ENCODE results near the gene VEGFA.

VEGFA gene

DNA sequence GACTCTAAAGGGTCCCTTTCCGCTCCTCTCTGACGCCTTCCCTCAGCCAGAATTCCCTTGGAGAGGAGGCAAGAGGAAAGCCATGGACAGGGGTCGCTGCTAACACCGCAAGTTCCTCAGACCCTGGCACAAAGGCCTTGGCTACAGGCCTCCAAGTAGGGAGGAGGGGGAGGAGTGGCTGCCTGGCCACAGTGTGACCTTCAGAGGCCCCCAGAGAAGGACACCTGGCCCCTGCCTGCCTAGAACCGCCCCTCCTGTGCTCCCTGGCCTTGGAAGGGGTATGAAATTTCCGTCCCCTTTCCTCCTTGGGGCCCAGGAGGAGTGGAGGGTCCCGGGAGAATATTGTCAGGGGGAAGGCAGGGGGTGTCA lies 2.7 kb downstream of the VEGFA start:
- DNase-seq (ENCODE audit: low read depth): no peak

DNA sequence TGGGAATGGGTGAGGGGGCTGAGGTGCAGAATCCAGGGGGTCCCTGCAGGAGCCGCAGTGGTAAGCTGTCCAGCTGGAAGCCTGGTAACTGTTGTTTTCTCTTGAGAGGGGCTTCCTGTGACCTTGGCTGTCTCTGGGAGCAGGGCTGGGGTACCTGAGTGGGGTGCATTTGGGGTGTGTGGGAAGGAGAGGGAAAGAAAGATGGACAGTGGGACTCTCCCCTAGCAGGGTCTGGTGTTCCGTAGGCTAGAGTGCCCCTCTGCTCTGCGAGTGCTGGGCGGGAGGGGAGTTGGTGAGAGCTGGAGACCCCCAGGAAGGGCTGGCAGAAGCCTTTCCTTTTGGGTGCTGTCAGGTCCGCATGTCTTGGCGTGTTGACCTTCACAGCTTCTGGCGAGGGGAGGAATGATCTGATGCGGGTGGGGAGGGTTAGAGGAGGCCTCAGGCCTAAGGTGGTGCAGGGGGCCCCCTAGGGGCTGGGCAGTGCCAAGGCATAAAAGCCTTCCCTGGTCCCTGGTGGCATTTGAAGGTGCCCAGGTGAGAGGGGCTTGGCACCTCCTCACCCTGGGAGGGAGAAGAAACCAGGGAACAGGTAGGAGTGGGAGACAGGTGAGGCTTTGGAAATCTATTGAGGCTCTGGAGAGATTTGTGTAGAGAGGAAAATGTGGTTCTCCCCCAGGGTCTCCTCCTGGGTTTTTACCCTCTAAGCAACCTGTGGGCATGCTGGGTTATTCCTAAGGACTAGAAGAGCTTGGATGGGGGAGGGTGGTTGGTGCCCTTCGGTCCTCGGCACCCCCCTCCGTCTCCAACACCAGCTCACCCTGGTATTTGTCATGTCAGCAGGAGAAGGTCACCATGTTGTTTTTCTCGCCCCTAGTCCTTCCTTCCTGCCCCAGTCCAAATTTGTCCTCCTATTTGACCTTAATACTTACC lies 3.3 kb downstream of the VEGFA start:
- DNase-seq (ENCODE audit: low read depth): no peak

DNA sequence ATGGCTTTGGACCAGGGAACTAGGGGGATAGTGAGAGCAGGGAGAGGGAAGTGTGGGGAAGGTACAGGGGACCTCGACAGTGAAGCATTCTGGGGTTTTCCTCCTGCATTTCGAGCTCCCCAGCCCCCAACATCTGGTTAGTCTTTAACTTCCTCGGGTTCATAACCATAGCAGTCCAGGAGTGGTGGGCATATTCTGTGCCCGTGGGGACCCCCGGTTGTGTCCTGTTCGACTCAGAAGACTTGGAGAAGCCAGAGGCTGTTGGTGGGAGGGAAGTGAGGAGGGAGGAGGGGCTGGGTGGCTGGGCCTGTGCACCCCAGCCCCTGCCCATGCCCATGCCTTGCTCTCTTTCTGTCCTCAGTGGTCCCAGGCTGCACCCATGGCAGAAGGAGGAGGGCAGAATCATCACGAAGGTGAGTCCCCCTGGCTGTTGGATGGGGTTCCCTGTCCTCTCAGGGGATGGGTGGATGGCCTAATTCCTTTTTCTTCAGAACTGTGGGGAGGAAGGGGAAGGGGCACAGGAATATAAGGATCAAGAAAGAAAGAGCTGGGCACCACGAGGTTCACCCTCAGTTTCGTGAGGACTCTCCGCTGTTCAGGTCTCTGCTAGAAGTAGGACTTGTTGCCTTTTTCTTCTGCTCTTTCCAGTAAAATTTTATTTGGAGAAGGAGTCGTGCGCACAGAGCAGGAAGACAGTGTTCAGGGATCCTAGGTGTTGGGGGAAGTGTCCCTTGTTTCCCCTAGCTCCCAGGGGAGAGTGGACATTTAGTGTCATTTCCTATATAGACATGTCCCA lies 4.2 kb downstream of the VEGFA start:
- DNase-seq (ENCODE audit: low read depth): no peak

DNA sequence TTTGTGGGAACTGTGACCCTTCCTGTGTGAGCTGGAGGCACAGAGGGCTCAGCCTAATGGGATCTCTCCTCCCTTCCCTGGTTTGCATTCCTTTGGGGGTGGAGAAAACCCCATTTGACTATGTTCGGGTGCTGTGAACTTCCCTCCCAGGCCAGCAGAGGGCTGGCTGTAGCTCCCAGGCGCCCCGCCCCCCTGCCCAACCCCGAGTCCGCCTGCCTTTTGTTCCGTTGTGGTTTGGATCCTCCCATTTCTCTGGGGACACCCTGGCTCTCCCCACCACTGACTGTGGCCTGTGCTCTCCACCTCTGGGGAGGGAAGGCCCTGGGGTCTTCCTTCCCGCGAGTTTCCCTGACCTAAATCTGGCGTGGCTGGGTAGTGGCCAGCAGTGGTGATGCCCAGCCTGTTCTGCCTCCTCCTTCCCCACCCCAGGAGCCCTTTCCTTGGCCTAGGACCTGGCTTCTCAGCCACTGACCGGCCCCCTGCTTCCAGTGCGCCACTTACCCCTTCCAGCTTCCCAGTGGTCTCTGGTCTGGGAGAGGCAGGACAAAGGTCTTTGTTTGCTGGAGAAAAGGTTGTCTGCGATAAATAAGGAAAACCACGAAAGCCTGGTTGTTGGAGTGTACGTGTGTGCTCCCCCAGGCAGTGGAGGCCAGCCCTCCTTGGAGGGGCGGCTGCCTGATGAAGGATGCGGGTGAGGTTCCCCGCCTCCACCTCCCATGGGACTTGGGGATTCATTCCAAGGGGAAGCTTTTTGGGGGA lies 4.9 kb downstream of the VEGFA start:
- peak; percentile 34 for DNase-seq (ENCODE audit: low read depth)

DNA sequence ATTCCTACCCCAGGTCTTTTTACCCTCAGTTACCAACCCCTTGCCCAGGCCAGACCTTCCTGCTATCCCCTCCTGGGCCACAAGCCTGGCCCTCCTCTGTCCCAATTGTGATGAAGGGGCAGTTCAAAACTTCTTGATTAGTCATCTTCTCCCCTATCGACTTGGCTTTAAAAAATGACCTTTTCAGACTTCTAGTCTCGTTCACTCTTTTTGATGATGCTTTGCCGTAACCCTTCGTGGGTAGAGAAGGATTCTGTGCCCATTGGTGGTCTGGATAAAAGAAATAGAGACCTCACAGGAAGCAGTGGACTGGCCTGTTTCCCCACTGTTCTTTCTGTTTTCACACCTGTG lies 5.5 kb downstream of the VEGFA start:
- DNase-seq (ENCODE audit: low read depth): no peak

DNA sequence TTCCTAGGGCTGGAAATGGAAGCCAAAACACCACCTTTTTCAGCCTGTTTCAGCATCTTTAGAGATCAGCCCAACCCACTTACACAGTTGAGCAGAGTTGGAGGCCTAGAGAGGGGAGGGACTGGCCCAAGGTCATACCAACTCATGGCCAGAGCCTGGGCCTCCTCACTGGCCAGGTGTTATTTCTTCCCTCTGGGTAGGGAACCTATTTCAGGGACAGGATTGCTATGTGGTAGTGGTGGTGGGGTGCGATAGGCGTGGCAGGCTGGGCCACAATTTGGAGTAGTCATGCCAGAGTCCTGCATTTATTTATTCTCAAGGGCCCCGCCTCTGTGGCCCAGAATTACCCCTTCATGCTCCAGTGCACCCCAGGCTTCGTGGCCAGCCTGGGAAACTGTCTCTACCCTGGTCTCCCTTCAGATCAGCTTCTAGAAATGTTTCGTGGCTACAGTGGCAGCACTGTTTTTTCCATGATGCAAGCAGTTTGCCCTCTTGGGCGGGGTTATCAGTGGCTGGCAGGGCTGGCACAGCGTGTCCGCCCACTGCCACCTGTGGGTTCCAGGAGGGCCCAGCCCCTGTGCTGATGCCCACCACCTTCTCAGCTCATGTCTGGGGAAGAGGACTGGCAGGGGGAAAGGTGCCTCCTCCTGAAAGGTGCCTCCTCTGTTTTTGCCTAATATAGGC lies 6.2 kb downstream of the VEGFA start:
- no peak for DNase-seq (ENCODE audit: low read depth)

DNA sequence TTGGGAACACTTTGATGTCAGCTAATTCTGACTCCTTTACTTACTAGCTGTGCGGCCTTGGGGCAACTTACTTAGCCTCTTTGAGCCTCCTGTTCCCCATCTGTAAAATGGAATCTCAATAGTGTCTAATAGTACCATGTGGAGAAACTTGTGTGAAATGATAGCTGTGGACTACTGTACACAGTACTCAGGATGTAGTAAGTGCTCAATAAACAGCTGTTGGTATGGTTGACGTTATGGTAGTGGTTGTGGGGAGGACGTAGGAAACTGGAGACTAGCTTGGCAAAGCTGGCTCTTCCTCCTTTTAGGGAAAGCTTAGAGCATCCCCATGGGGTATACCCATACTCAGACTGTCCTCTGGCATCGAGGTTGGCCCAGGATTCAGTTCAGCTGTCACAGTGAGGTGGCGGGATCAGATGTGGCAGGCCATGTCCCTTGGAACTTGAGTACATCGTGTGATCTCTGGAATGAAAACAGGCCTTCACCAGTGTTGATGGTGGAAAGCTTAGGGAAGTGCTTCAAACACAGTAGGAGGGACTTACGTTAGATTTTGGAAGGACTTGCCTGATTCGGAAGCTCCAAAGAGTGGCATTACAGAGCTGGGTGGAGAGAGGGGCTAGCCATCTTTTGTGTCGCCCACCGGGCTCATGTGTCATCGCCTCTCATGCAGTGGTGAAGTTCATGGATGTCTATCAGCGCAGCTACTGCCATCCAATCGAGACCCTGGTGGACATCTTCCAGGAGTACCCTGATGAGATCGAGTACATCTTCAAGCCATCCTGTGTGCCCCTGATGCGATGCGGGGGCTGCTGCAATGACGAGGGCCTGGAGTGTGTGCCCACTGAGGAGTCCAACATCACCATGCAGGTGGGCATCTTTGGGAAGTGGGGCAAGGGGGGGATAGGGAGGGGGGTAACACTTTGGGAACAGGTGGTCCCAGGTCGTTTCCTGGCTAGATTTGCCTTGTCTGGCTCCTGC lies 7.1 kb downstream of the VEGFA start:
- no peak for DNase-seq (ENCODE audit: low read depth)

DNA sequence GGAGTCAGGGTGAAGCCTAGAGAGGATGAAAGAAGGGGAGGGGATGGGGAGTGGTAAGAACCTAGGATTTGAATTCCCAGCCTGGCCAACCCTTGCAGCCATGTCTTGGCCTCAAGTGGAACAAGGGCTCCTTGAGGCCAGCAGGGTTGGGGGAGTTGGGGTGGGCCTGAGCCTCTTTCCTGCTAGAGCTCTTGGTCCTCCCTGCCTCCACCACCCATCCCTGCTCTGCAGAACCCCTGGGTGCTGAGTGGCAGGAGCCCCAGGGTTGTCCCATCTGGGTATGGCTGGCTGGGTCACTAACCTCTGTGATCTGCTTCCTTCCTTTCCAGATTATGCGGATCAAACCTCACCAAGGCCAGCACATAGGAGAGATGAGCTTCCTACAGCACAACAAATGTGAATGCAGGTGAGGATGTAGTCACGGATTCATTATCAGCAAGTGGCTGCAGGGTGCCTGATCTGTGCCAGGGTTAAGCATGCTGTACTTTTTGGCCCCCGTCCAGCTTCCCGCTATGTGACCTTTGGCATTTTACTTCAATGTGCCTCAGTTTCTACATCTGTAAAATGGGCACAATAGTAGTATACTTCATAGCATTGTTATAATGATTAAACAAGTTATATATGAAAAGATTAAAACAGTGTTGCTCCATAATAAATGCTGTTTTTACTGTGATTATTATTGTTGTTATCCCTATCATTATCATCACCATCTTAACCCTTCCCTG lies 8.3 kb downstream of the VEGFA start:
- DNase-seq (ENCODE audit: low read depth): no peak

DNA sequence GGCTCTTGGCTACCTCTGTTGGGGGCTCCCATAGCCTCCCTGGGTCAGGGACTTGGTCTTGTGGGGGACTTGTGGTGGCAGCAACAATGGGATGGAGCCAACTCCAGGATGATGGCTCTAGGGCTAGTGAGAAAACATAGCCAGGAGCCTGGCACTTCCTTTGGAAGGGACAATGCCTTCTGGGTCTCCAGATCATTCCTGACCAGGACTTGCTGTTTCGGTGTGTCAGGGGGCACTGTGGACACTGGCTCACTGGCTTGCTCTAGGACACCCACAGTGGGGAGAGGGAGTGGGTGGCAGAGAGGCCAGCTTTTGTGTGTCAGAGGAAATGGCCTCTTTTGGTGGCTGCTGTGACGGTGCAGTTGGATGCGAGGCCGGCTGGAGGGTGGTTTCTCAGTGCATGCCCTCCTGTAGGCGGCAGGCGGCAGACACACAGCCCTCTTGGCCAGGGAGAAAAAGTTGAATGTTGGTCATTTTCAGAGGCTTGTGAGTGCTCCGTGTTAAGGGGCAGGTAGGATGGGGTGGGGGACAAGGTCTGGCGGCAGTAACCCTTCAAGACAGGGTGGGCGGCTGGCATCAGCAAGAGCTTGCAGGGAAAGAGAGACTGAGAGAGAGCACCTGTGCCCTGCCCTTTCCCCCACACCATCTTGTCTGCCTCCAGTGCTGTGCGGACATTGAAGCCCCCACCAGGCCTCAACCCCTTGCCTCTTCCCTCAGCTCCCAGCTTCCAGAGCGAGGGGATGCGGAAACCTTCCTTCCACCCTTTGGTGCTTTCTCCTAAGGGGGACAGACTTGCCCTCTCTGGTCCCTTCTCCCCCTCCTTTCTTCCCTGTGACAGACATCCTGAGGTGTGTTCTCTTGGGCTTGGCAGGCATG lies 9.2 kb downstream of the VEGFA start:
- DNase-seq (ENCODE audit: low read depth): no peak

DNA sequence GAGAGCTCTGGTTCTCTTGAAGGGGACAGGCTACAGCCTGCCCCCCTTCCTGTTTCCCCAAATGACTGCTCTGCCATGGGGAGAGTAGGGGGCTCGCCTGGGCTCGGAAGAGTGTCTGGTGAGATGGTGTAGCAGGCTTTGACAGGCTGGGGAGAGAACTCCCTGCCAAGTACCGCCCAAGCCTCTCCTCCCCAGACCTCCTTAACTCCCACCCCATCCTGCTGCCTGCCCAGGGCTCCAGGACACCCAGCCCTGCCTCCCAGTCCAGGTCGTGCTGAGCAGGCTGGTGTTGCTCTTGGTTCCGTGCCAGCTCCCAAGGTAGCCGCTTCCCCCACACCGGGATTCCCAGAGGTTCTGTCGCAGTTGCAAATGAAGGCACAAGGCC lies 9.8 kb downstream of the VEGFA start:
- DNase-seq (ENCODE audit: low read depth): no peak

DNA sequence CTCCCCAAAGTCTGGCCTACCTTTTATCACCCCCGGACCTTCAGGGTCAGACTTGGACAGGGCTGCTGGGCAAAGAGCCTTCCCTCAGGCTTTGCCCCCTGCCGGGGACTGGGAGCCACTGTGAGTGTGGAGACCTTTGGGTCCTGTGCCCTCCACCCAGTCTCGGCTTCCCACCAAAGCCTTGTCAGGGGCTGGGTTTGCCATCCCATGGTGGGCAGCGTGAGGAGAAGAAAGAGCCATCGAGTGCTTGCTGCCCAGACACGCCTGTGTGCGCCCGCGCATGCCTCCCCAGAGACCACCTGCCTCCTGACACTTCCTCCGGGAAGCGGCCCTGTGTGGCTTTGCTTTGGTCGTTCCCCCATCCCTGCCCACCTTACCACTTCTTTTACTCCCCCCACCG lies 10.3 kb downstream of the VEGFA start:
- no peak for DNase-seq (ENCODE audit: low read depth)

DNA sequence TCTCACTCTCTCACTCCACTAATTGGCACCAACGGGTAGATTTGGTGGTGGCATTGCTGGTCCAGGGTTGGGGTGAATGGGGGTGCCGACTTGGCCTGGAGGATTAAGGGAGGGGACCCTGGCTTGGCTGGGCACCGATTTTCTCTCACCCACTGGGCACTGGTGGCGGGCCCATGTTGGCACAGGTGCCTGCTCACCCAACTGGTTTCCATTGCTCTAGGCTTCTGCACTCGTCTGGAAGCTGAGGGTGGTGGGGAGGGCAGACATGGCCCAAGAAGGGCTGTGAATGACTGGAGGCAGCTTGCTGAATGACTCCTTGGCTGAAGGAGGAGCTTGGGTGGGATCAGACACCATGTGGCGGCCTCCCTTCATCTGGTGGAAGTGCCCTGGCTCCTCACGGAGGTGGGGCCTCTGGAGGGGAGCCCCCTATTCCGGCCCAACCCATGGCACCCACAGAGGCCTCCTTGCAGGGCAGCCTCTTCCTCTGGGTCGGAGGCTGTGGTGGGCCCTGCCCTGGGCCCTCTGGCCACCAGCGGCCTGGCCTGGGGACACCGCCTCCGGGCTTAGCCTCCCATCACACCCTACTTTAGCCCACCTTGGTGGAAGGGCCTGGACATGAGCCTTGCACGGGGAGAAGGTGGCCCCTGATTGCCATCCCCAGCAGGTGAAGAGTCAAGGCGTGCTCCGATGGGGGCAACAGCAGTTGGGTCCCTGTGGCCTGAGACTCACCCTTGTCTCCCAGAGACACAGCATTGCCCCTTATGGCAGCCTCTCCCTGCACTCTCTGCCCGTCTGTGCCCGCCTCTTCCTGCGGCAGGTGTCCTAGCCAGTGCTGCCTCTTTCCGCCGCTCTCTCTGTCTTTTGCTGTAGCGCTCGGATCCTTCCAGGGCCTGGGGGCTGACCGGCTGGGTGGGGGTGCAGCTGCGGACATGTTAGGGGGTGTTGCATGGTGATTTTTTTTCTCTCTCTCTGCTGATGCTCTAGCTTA lies 11.2 kb downstream of the VEGFA start:
- no peak for DNase-seq (ENCODE audit: low read depth)

DNA sequence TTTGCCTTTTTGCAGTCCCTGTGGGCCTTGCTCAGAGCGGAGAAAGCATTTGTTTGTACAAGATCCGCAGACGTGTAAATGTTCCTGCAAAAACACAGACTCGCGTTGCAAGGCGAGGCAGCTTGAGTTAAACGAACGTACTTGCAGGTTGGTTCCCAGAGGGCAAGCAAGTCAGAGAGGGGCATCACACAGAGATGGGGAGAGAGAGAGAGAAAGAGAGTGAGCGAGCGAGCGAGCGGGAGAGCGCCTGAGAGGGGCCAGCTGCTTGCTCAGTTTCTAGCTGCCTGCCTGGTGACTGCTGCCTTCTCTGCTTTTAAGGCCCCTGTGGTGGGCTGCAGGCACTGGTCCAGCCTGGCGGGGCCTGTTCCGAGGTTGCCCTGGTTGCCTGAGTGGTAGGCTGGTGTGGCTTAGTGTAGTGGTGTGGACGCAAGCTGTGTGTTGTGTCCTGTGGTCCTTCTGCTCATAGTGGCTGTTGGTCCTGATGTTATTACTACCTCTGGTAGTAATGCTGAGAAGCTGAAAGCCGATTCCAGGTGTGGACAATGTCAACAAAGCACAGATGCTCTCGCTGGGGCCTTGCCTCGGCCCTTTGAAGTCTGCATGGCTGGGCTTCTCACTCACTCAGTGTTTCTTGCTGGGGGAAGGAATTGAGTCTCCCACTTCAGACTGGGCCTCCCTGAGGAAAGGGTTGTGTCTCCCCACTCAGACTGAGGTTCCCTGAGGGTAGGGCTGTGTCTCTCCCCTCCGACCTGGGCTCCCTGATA lies 12.1 kb downstream of the VEGFA start:
- DNase-seq (ENCODE audit: low read depth): no peak

DNA sequence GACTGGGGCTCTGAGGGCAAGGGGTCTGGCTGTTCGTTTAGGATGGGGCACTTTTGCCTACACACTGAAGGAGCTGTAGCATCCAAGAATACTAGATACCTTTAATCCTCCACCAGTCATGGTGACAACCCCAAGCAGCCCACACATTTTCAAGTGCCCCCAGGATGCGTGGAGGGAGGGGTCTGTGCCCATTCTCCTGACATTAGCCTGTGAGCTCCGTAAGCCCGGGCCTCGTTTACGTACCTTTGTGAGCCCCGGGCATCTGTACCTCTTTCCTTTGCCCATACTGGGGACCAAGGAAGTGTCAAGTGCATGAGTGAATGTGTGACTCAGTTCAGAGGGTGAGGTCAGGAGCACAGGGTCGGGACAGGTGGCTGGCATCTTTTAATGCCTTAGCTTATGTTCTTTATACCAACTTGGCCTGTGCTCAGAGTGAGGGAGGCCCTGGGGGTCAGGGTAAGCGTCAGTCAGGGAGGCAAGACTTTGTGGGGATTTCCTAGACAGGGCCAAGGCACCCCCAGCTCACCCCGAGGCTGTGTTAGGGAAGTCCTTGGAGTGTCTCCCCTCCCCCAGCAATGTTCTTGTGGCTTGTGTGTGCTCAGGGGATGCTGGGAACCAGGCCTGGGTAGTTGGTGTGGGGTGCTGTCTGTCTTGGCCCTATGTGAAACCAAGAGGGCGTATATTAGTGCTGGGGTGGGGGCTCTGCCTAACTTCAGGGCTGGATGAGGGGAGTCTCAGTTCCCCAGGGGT lies 12.9 kb downstream of the VEGFA start:
- no peak for DNase-seq (ENCODE audit: low read depth)

DNA sequence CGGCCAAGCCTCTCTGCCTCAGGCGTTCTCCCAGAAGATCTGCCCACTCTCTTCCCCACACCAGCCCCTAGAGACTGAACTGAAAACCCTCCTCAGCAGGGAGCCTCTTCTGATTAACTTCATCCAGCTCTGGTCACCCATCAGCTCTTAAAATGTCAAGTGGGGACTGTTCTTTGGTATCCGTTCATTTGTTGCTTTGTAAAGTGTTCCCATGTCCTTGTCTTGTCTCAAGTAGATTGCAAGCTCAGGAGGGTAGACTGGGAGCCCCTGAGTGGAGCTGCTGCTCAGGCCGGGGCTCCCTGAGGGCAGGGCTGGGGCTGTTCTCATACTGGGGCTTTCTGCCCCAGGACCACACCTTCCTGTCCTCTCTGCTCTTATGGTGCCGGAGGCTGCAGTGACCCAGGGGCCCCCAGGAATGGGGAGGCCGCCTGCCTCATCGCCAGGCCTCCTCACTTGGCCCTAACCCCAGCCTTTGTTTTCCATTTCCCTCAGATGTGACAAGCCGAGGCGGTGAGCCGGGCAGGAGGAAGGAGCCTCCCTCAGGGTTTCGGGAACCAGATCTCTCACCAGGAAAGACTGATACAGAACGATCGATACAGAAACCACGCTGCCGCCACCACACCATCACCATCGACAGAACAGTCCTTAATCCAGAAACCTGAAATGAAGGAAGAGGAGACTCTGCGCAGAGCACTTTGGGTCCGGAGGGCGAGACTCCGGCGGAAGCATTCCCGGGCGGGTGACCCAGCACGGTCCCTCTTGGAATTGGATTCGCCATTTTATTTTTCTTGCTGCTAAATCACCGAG lies 14.2 kb downstream of the VEGFA start:
- no peak for DNase-seq (ENCODE audit: low read depth)

Data from stimulated activated CD8-positive, alpha-beta memory T cell treated with anti-CD3 and anti-CD28 coated beads, Interleukin-12 subunit alpha, Interleukin-12 subunit beta, amount 100 ng/mL, for 4 hours (primary cell).